ENCODE measurements around the gene PIGH.

DNA sequence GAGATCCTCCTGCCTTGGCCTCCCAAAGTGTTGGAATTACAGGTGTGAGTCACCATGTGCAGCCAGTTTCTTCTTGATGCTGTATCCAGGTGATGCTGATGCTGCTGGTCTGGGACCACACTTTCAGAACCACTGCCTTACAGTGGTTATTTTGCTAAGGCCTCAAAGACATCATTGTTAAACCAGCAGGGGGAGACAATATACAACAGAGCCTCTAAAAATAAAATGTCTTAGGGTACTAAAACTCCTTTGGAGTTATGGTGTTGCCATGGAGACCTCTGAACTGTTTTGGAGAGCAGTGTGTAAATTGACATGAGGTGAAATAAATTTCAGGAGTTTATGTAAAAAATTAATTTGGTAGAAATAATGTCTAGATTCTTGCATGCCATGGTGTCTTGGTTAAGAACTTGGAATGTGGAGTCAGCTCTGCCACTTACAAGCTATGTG is 18.6 kb upstream of the PIGH start:
- no peak for TF ChIP-seq TAF1 (IDR thresholded peaks at IDR 0.05; ENCODE audit: borderline replicate concordance, insufficient read depth, low read length)
- no peak for TF ChIP-seq POLR2AphosphoS5 (IDR thresholded peaks at IDR 0.05; ENCODE audit: low read depth, low read length)
- TF ChIP-seq SIN3A (IDR thresholded peaks at IDR 0.05; ENCODE audit: borderline replicate concordance, insufficient read depth, low read length): no peak
